H1 (cell line): ENCODE results near the gene PELO. TPM values are rescaled to one million over a fixed set of nuclear protein-coding genes. Genes with fewer than 3 reads are reported as not detected.

ENCODE experiments used
- CTCF ChIA-PET: fragments of 300-600 bp; sonication (Branson Sonifier 250); formaldehyde crosslinking; loops from one replicate; lab custom pipeline; 2021; ENCODE audit not compliant: partially characterized antibody; lab: Charles Lee
- POLR2A ChIA-PET: fragments of 300-600 bp; sonication (Branson Sonifier 250); formaldehyde crosslinking; loops from one replicate; lab custom pipeline; 2021; ENCODE audit warnings: inconsistent platforms; ENCODE audit not compliant: partially characterized antibody; lab: Charles Lee
- DNase-seq, 2 experiments: peaks; one replicate each; pipeline versions ENCODE4 v3.0.0 to v3.0.0-alpha.2; 2010 to 2022; ENCODE audit warnings: low spot score in 2 of 2, low read depth in 1 of 2, mixed read lengths in 1 of 2
- FAIRE-seq: peaks from 2 replicates; lab custom pipeline; 2011; peaks lifted over from hg19 to GRCh38; lab: Jason Lieb, UNC
- H2AFZ ChIP-seq: 2 replicates; pipeline ENCODE4 v1.8.1; 2012; ENCODE audit warnings: low read length, inconsistent platforms
- H2AK5ac ChIP-seq: 2 replicates; pipeline ENCODE4 v1.6.1; 2013; ENCODE audit warnings: low read depth, low read length
- H2BK120ac ChIP-seq: replicated peaks from 2 replicates; pipeline ENCODE3; 2013; ENCODE audit warnings: low read depth, low read length, inconsistent platforms
- H2BK12ac ChIP-seq: 2 replicates; pipeline ENCODE4 v1.6.1; 2013; ENCODE audit warnings: low read depth, low read length
- H2BK15ac ChIP-seq: 2 replicates; pipeline ENCODE4 v1.6.1; 2013; ENCODE audit warnings: low read length
- H2BK20ac ChIP-seq: 2 replicates; pipeline ENCODE4 v1.6.1; 2013; ENCODE audit warnings: low read length
- H2BK5ac ChIP-seq: 2 replicates; pipeline ENCODE4 v1.6.1; 2013; ENCODE audit warnings: low read depth, low read length
- H3K14ac ChIP-seq: 2 replicates; pipeline ENCODE4 v1.6.1; 2013; ENCODE audit warnings: inconsistent platforms; ENCODE audit not compliant: insufficient read length
- H3K18ac ChIP-seq: 2 replicates; pipeline ENCODE4 v1.6.1; 2013; ENCODE audit warnings: low read length; ENCODE audit errors: extremely low read depth
- H3K23ac ChIP-seq: 2 replicates; pipeline ENCODE4 v1.6.1; 2013; ENCODE audit warnings: inconsistent platforms; ENCODE audit not compliant: insufficient read length
- H3K23me2 ChIP-seq: 2 replicates; pipeline ENCODE4 v1.6.1; 2013; ENCODE audit warnings: low read depth, low read length
- H3K27ac ChIP-seq: 2 replicates; pipeline ENCODE4 v1.6.1; 2011; ENCODE audit warnings: low read depth, low read length, inconsistent platforms
- H3K27me3 ChIP-seq, 4 experiments: replicated peaks in 1 of 4; 1 replicate in 1 of 4; 2 replicates in 3 of 4; pipeline versions ENCODE4 v1.6.1 to v1.8.1; 2011 to 2013; ENCODE audit warnings: low read length in 3 of 4, mild to moderate bottlenecking in 3 of 4, inconsistent platforms in 2 of 4, mixed read lengths in 2 of 4, moderate library complexity in 1 of 4; ENCODE audit not compliant: control insufficient read depth in 3 of 4, insufficient read depth in 3 of 4; ENCODE audit errors: extremely low read depth in 1 of 4
- H3K36me3 ChIP-seq, 4 experiments: 2 replicates each; pipeline versions ENCODE4 v1.6.1 to v1.8.1; 2011 to 2013; ENCODE audit warnings: mild to moderate bottlenecking in 4 of 4, low read length in 3 of 4, moderate library complexity in 2 of 4, control low read depth in 1 of 4, inconsistent platforms in 1 of 4; ENCODE audit not compliant: insufficient read depth in 4 of 4, control insufficient read depth in 2 of 4
- H3K4ac ChIP-seq: replicated peaks from 2 replicates; pipeline ENCODE3; 2013; ENCODE audit warnings: low read length, low read depth, mixed read lengths, inconsistent platforms; ENCODE audit not compliant: insufficient read length
- H3K4me1 ChIP-seq, 4 experiments: replicated peaks in 1 of 4; 1 replicate in 1 of 4; 2 replicates in 3 of 4; pipeline versions ENCODE4 v1.6.1 to v1.8.1; 2011 to 2013; ENCODE audit warnings: low read length in 3 of 4, inconsistent platforms in 2 of 4, mixed read lengths in 1 of 4; ENCODE audit not compliant: insufficient read depth in 4 of 4, control insufficient read depth in 3 of 4
- H3K4me2 ChIP-seq, 2 experiments: 2 replicates each; pipeline versions ENCODE4 v1.6.1 to v1.8.1; 2011 to 2013; ENCODE audit warnings: low read depth in 2 of 2, low read length in 2 of 2, control low read depth in 1 of 2, inconsistent platforms in 1 of 2, mild to moderate bottlenecking in 1 of 2; ENCODE audit not compliant: insufficient read depth in 1 of 2
- H3K4me3 ChIP-seq, 4 experiments: fragments of 200-600, 300-600 bp in 1 of 4; sonication (generic), shearing (Covaris generic), sonication (Bioruptor Twin) in 1 of 4; 2 replicates each; pipeline versions ENCODE4 v1.5.1 to v1.8.1; 2011 to 2016; ENCODE audit warnings: low read length in 4 of 4, low read depth in 3 of 4, control low read depth in 2 of 4, inconsistent platforms in 2 of 4, mild to moderate bottlenecking in 2 of 4, mixed read lengths in 1 of 4, moderate library complexity in 1 of 4; ENCODE audit not compliant: insufficient read depth in 2 of 4; ENCODE audit errors: extremely low read depth in 1 of 4
- H3K56ac ChIP-seq: replicated peaks from 2 replicates; pipeline ENCODE3; 2013; ENCODE audit warnings: low read depth, mild to moderate bottlenecking, mixed read lengths, low read length, inconsistent platforms; ENCODE audit not compliant: insufficient read length
- H3K79me1 ChIP-seq: 2 replicates; pipeline ENCODE4 v1.6.1; 2013; ENCODE audit warnings: low read depth, low read length, control low read depth
- H3K79me2 ChIP-seq, 2 experiments: 2 replicates each; pipeline versions ENCODE4 v1.6.1 to v1.8.1; 2012 to 2013; ENCODE audit warnings: low read length in 2 of 2, mild to moderate bottlenecking in 2 of 2, inconsistent platforms in 1 of 2; ENCODE audit not compliant: insufficient read depth in 2 of 2, control insufficient read depth in 1 of 2
- H3K9ac ChIP-seq, 4 experiments: replicated peaks in 1 of 4; 1 replicate in 1 of 4; 2 replicates in 3 of 4; pipeline versions ENCODE4 v1.6.1 to v1.8.1; 2011 to 2013; ENCODE audit warnings: low read depth in 3 of 4, low read length in 3 of 4, control low read depth in 2 of 4, mild to moderate bottlenecking in 2 of 4, moderate library complexity in 2 of 4, inconsistent platforms in 1 of 4; ENCODE audit errors: extremely low read depth in 1 of 4
- H3K9me3 ChIP-seq, 2 experiments: 2 replicates each; pipeline versions ENCODE4 v1.6.1 to v1.8.1; 2012 to 2013; ENCODE audit warnings: mild to moderate bottlenecking in 2 of 2, moderate library complexity in 2 of 2, control low read depth in 1 of 2, inconsistent platforms in 1 of 2, low read depth in 1 of 2, low read length in 1 of 2, mixed read lengths in 1 of 2; ENCODE audit not compliant: insufficient read depth in 2 of 2
- H4K20me1 ChIP-seq, 2 experiments: replicated peaks in 1 of 2; 2 replicates each; pipeline versions ENCODE3 to v1.8.1; 2011 to 2013; ENCODE audit warnings: inconsistent platforms in 2 of 2, low read length in 2 of 2, mild to moderate bottlenecking in 1 of 2; ENCODE audit not compliant: insufficient read depth in 2 of 2, control insufficient read depth in 1 of 2
- H4K5ac ChIP-seq: 2 replicates; pipeline ENCODE4 v1.6.1; 2013; ENCODE audit warnings: low read length, low read depth, mixed read lengths, inconsistent platforms; ENCODE audit not compliant: insufficient read length
- H4K8ac ChIP-seq: 2 replicates; pipeline ENCODE4 v1.8.0; 2013; ENCODE audit warnings: mild to moderate bottlenecking, moderate library complexity, low read length, inconsistent platforms; ENCODE audit not compliant: insufficient read depth; ENCODE audit errors: extremely low read depth
- H4K91ac ChIP-seq: replicated peaks from 2 replicates; pipeline ENCODE3; 2013; ENCODE audit warnings: low read length, mixed read lengths, inconsistent platforms; ENCODE audit not compliant: insufficient read length
- BCL11A ChIP-seq, 2 experiments: IDR thresholded peaks; one replicate each; pipeline ENCODE4 v1.6.1; 2011; ENCODE audit warnings: low read depth in 2 of 2, low read length in 2 of 2, mild to moderate bottlenecking in 2 of 2
- HDAC2 ChIP-seq, 2 experiments: fragments of 300-600 bp in 1 of 2; sonication (generic) in 1 of 2; IDR thresholded peaks; 2 replicates each; pipeline ENCODE4 v1.6.1; 2011 to 2012; ENCODE audit warnings: low read depth in 2 of 2, low read length in 2 of 2, mild to moderate bottlenecking in 2 of 2, moderate library complexity in 2 of 2, borderline replicate concordance in 1 of 2, inconsistent platforms in 1 of 2
- NANOG ChIP-seq: IDR thresholded peaks from 2 replicates; pipeline ENCODE4 v1.6.1; 2011; ENCODE audit warnings: low read length, low read depth, mild to moderate bottlenecking, inconsistent platforms; ENCODE audit not compliant: insufficient read depth, poor library complexity, severe bottlenecking
- POLR2AphosphoS5 ChIP-seq: IDR thresholded peaks from 2 replicates; pipeline ENCODE4 v1.6.1; 2011; ENCODE audit warnings: low read depth, low read length
- SRF ChIP-seq: IDR thresholded peaks from 2 replicates; pipeline ENCODE4 v1.6.1; 2011; ENCODE audit warnings: mild to moderate bottlenecking, low read depth, low read length, moderate library complexity
- TBP ChIP-seq: IDR thresholded peaks from 2 replicates; pipeline ENCODE4 v1.6.1; 2011; ENCODE audit warnings: low read depth, low read length, improper control_type of control experiment
- TEAD4 ChIP-seq: IDR thresholded peaks from 2 replicates; pipeline ENCODE4 v1.6.1; 2012; ENCODE audit warnings: low read depth, low read length, inconsistent platforms, mixed read lengths
- YY1 ChIP-seq: IDR thresholded peaks from 2 replicates; pipeline ENCODE4 v1.6.1; 2011; ENCODE audit warnings: low read depth, mild to moderate bottlenecking, low read length
- WGBS, 2 experiments: shearing (Covaris generic) in 1 of 2; methylation state at CpG; one replicate each; pipeline versions ENCODE4 v1.1.6 to v1.1.7; 2013 to 2015; ENCODE audit warnings: low lambda C conversion rate in 2 of 2, mixed read lengths in 2 of 2, inconsistent platforms in 1 of 2, low coverage in 1 of 2, missing lambda C conversion rate in 1 of 2; ENCODE audit not compliant: insufficient replicate concordance in 2 of 2, insufficient coverage in 1 of 2, insufficient read length in 1 of 2; ENCODE audit errors: extremely low coverage in 1 of 2, missing lambda C conversion rate in 1 of 2; 5-methylcytosine and 5-hydroxymethylcytosine counted together
- polyA plus RNA-seq, 7 experiments: library from polyadenylated mRNA; depleted of rRNA in 3 of 7; stranded (reverse) in 5 of 7; unstranded in 2 of 7; fragments of >200 nt in 5 of 7; fragments of 200-250 nt in 2 of 7; gene quantifications; 1 replicate in 5 of 7; 2 replicates in 1 of 7; 4 replicates in 1 of 7; pipeline versions ENCODE4 v1.2.1 to v1.2.3, GENCODE V29; 2011 to 2013; ENCODE audit warnings: missing spikeins in 2 of 7, mixed read lengths in 2 of 7
- total RNA-seq: library from RNA; stranded (reverse); fragmentation: NEBNext Ultra II Directional; extraction: Animal tissue kit (Norgen Biotek cat#: 25700); gene quantifications from 2 replicates; pipeline ENCODE4 v1.2.1, GENCODE V29; 2021

PELO gene
- total and polyA plus RNA-seq, 2 of the 8 experiments (the other 6 are each of a cell fraction or from before 2014, with no cell fraction given) = 10.8 to 18.5 TPM

DNA sequence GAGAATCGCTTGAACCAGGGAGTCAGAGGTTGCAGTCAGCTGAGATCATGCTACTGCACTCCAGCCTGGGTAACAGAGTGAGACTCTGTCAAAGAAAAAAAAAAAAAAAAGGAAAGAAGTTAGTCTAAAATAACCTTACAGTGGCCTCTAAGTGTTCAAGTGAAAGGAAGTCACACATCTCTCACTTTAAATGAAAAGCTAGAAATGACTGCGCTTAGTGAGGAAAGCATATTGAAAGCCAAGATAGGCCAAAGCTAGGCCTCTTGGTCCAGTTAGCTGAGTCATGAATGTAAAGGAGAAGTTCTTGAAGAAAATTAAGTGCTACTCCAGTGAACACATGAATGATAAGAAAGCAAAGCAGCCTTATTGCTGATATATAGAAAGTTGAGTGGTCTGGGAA lies 38.1 kb downstream of the PELO start:
- H3K23ac ChIP-seq = no peak overlapping the region
- FAIRE-seq (no peak), DNase-seq (no peak)
- no peak for TF ChIP-seq TBP
- no peak for TF ChIP-seq BCL11A (IDR thresholded peaks at IDR 0.05; ENCODE audit: low read depth in 2 of 2, low read length in 2 of 2)
- no peak for TF ChIP-seq POLR2AphosphoS5
- no peak for TF ChIP-seq HDAC2 (IDR thresholded peaks at IDR 0.05; ENCODE audit: borderline replicate concordance in 1 of 2, low read depth in 2 of 2, low read length in 2 of 2)
- TF ChIP-seq NANOG = no peak
- TF ChIP-seq TEAD4 = no peak
- TF ChIP-seq SRF = no peak
- TF ChIP-seq YY1 = no peak
- no peaks in the 10 kb centered on the region for H3K4me1 ChIP-seq
- no peak overlapping the region for H4K5ac ChIP-seq
- H3K79me2 ChIP-seq = no peaks in the 10 kb centered on the region
- H2BK15ac ChIP-seq = no peak overlapping the region
- H3K9me3 ChIP-seq = no peaks in the 10 kb centered on the region; a peak in 1 of 4 replicates
- H2BK20ac ChIP-seq = no peak overlapping the region
- H3K27me3 ChIP-seq = no peaks in the 10 kb centered on the region
- H2AFZ ChIP-seq = no peak overlapping the region
- no peak overlapping the region for H3K56ac ChIP-seq
- no peak overlapping the region for H3K14ac ChIP-seq
- H3K4ac ChIP-seq = no peak overlapping the region
- no peak overlapping the region for H2BK5ac ChIP-seq
- no peaks in the 10 kb centered on the region for H3K23me2 ChIP-seq
- WGBS, 2 experiments = 100% methylated on average over 2 of the region's 2 CpGs; no CpG with 5 or more reads in 1 of the 2 experiments
- H3K9ac ChIP-seq = no peak overlapping the region
- H3K18ac ChIP-seq = no peak overlapping the region
- no peak overlapping the region for H2BK120ac ChIP-seq
- no peaks in the 10 kb centered on the region for H4K20me1 ChIP-seq
- H3K36me3 ChIP-seq = no peaks in the 10 kb centered on the region
- H4K91ac ChIP-seq = no peak overlapping the region
- no peak overlapping the region for H3K27ac ChIP-seq
- no peak overlapping the region for H3K4me2 ChIP-seq
- no peaks in the 10 kb centered on the region for H3K79me1 ChIP-seq
- ChIA-PET CTCF (no interaction called here), POLR2A (no interaction called here)
- H3K4me3 ChIP-seq = no peak overlapping the region
- H2AK5ac ChIP-seq = no peak overlapping the region
- no peak overlapping the region for H2BK12ac ChIP-seq
- no peak overlapping the region for H4K8ac ChIP-seq
